SK-N-MC (cell line): ENCODE data around the gene SYAP1.

ENCODE experiments used
- EZH2 ChIP-seq: fragments of 200-600 bp; sonication (generic); IDR thresholded peaks from one replicate; pipeline ENCODE4 v1.6.1; 2017; ENCODE audit warnings: antibody characterized with exemption
- FOXP2 ChIP-seq: optimal IDR thresholded peaks from 2 replicates; pipeline ENCODE3; 2011; ENCODE audit warnings: mild to moderate bottlenecking, moderate library complexity; ENCODE audit not compliant: insufficient read depth; ENCODE audit errors: extremely low read length, control extremely low read depth
- POLR2AphosphoS5 ChIP-seq: IDR thresholded peaks from 2 replicates; pipeline ENCODE4 v1.6.1; 2012; ENCODE audit warnings: mild to moderate bottlenecking, low read depth, low read length, borderline replicate concordance

DNA sequence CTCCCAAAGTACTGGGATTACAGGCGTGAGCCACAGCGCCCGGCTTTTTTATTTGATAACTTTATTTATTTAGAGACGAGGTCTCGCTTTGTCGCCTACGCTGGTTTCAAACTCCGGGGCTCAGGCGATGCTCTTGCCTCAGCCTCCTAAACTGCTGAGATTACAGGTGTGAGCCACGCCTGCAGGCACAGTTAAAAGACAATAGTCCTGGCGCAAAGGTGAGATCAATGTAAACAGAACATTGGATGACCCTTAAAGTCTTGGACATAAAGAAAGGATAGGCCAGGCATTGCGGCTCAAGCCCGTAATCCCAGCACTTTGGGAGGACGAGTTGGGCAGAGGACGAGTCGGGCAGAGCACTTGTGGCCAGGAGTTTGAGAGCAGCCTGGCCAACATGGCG, 64.0 kb downstream of the SYAP1 start:
- no peak for TF ChIP-seq EZH2
- TF ChIP-seq POLR2AphosphoS5 = no peak
- no peak for TF ChIP-seq FOXP2
